Neural cell (in vitro differentiated cells): ENCODE results near the gene CLIP4.

Experiments used
- CTCF ChIP-seq: fragments of 450-650 bp; IDR thresholded peaks from 2 replicates; pipeline ENCODE4 v1.5.1; 2014; ENCODE audit warnings: antibody characterized with exemption, mild to moderate bottlenecking, moderate library complexity; ENCODE audit not compliant: poor library complexity, severe bottlenecking
- EZH2 ChIP-seq: fragments of 200-600, 300-800 bp; shearing (Covaris generic), sonication (generic); IDR thresholded peaks from 2 replicates; pipeline ENCODE4 v1.6.1; 2014; ENCODE audit warnings: antibody characterized with exemption, low read length, borderline replicate concordance, mild to moderate bottlenecking; ENCODE audit not compliant: insufficient read depth, poor library complexity, severe bottlenecking
- MXI1 ChIP-seq: fragments of 450-650 bp; conservative IDR thresholded peaks from 2 replicates; pipeline ENCODE4 v1.6.1; 2014; ENCODE audit warnings: antibody characterized with exemption, mild to moderate bottlenecking; ENCODE audit not compliant: poor library complexity, severe bottlenecking
- POLR2AphosphoS5 ChIP-seq: IDR thresholded peaks from 2 replicates; pipeline ENCODE4 v1.6.1; 2012
- REST ChIP-seq: IDR thresholded peaks from 2 replicates; pipeline ENCODE4 v1.6.1; 2012; ENCODE audit warnings: borderline replicate concordance
- SMC3 ChIP-seq: fragments of 450-650 bp; conservative IDR thresholded peaks from 2 replicates; pipeline ENCODE4 v1.6.1; 2014; ENCODE audit warnings: antibody characterized with exemption, mild to moderate bottlenecking, moderate library complexity; ENCODE audit not compliant: poor library complexity

DNA sequence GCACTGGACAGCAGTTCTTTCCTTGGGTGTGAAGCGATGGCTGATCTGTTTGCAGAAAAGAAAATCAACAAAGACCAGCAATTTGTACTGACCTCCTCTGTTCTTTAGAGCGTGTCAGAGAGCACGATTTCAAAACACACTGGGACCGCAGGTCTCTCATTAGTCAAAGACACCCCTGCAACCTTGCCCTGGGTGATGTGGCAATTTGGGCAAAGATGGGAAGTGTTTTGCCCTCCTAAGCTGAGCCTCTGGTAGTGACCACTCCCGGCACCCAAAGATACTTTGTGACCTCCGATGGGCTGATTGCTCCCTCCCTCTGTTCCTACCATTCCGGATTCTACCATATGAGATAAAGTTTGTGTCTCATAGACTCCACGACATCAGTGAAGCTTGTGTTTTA lies 18.2 kb upstream of the CLIP4 start:
- TF ChIP-seq REST, result no peak
- TF ChIP-seq CTCF, result no peak
- no peak for TF ChIP-seq POLR2AphosphoS5
- no peak for TF ChIP-seq MXI1
- no peak for TF ChIP-seq SMC3
- TF ChIP-seq EZH2, result no peak
